CD4-positive, alpha-beta T cell (primary cell): Measurements from ENCODE around the gene CENPS. TPM values are rescaled to one million over a fixed set of nuclear protein-coding genes. Genes with fewer than 3 reads are reported as not detected.

Experiments used
- ATAC-seq: fragments of 200-7000 bp; cut with Tn5 transposase; one replicate; pipeline ENCODE4 v1.10.0; 2022; ENCODE audit warnings: mild to moderate bottlenecking; ENCODE audit not compliant: poor library complexity
- CTCF ChIA-PET: fragments of 350-600 bp; sonication (Branson Sonifier 250); formaldehyde crosslinking; loops from one replicate; lab custom pipeline; 2021; ENCODE audit warnings: antibody characterized with exemption, inconsistent platforms; lab: Charles Lee
- POLR2A ChIA-PET: fragments of 350-600 bp; sonication (Branson Sonifier 250); formaldehyde crosslinking; loops from one replicate; lab custom pipeline; 2021; ENCODE audit warnings: antibody characterized with exemption, inconsistent platforms; lab: Charles Lee
- DNase-seq, 14 experiments: peaks; one replicate each; pipeline ENCODE4 v3.0.0-alpha.2; 2013 to 2020; ENCODE audit warnings: mixed read lengths in 2 of 14
- H3K27ac ChIP-seq, 2 donors: one replicate each; pipeline versions ENCODE4 v1.5.1 to v1.7.0; 2013; ENCODE audit warnings: low read length in 2 of 2, low read depth in 1 of 2, mild to moderate bottlenecking in 1 of 2
- H3K27me3 ChIP-seq, 2 experiments: 1 replicate in 1 of 2; 2 replicates in 1 of 2; pipeline versions ENCODE4 v1.6.1 to v1.7.0; 2013; ENCODE audit warnings: low read length in 2 of 2, control low read depth in 1 of 2, mild to moderate bottlenecking in 1 of 2, moderate library complexity in 1 of 2; ENCODE audit not compliant: insufficient read depth in 2 of 2, control insufficient read depth in 1 of 2
- H3K36me3 ChIP-seq: one replicate; pipeline ENCODE4 v1.6.1; 2013; ENCODE audit warnings: low read length, control low read depth; ENCODE audit not compliant: insufficient read depth
- H3K4me1 ChIP-seq: one replicate; pipeline ENCODE4 v1.6.1; 2013; ENCODE audit warnings: low read length, control low read depth; ENCODE audit not compliant: insufficient read depth
- H3K4me3 ChIP-seq: one replicate; pipeline ENCODE4 v1.5.1; 2013; ENCODE audit warnings: mild to moderate bottlenecking, low read length, moderate library complexity
- H3K9me3 ChIP-seq, 2 experiments: 1 replicate in 1 of 2; 2 replicates in 1 of 2; pipeline versions ENCODE4 v1.6.1 to v1.7.0; 2013; ENCODE audit warnings: low read length in 2 of 2, mild to moderate bottlenecking in 2 of 2, control low read depth in 1 of 2, moderate library complexity in 1 of 2; ENCODE audit not compliant: control insufficient read depth in 1 of 2, insufficient read depth in 1 of 2
- H3K27ac Mint-ChIP-seq: one replicate; pipeline ENCODE4 v1.8.0; 2020; ENCODE audit warnings: mixed read lengths
- H3K27me3 Mint-ChIP-seq: one replicate; pipeline ENCODE4 v1.8.0; 2021; ENCODE audit warnings: mixed read lengths
- H3K36me3 Mint-ChIP-seq: one replicate; pipeline ENCODE4 v1.8.0; 2021; ENCODE audit warnings: low read depth, mixed read lengths
- H3K4me1 Mint-ChIP-seq: one replicate; pipeline ENCODE4 v1.8.0; 2021; ENCODE audit warnings: low read depth, mixed read lengths
- H3K4me3 Mint-ChIP-seq: one replicate; pipeline ENCODE4 v1.8.0; 2020; ENCODE audit warnings: mild to moderate bottlenecking, mixed read lengths
- H3K9me3 Mint-ChIP-seq: one replicate; pipeline ENCODE4 v1.8.0; 2020; ENCODE audit warnings: mixed read lengths
- intact Hi-C, 2 experiments: fragments of 100-400 bp; cut with DNase I in 1 of 2; cut with micrococcal nuclease in 1 of 2; formaldehyde crosslinking; loops; one replicate each; pipeline versions ENCODE4 v1.15.1 to v1.9.0; 2023 to 2025; cut with DNase I, micrococcal nuclease
- total RNA-seq, 174 experiments: library from RNA in 2 of 174; stranded (reverse) in 2 of 174; gene quantifications; one replicate each; pipeline ENCODE4 v1.2.3 and lab custom pipeline; 2021 to 2026
- TF ChIP-seq, protein P1 (sequence below): fragments of 200-600 bp; IDR thresholded peaks from one replicate; pipeline ENCODE4 v1.8.0; 2022; ENCODE audit warnings: antibody characterized with exemption, mild to moderate bottlenecking

CENPS gene
- total RNA-seq, 2 experiments from 2014 or later: 3.7 to 4.0 TPM

DNA sequence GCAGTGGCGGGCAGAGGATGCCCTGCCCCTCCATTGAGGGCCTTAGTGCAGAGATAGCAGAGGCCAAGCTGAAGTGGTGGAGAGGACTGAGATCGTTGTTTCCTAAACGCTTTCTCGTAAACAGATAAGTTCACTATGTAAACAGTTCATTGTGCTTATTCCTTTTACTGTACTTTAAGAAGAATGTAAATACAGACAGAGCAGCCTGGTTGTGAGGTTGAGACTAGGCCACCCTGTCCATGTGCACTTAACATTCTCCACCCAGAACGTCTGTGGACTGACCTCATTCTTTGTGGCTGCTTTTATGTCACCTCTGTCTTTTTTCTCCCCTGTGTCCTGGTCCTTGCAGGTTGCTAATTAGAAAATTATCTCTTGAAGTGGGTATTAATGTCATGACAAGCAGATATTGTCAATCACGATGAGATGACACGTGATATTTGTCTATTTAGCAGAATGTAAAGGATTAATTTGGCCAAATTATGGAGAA, 8.5 kb downstream of the CENPS start:
- no peak overlapping the region for H3K4me3 ChIP-seq
- DNase-seq: no peak
- CTCF ChIA-PET: no interaction called here
- Mint-ChIP-seq H3K4me1 (no peaks in the 10 kb centered on the region), H3K27ac (no peak overlapping the region), H3K27me3 (no peaks in the 10 kb centered on the region), H3K4me3 (no peak overlapping the region), H3K9me3 (no peaks in the 10 kb centered on the region), H3K36me3 (peaks cover 6% of the 10 kb centered on the region)
- H3K4me1 ChIP-seq: no peaks in the 10 kb centered on the region
- no peaks in the 10 kb centered on the region for H3K36me3 ChIP-seq
- POLR2A ChIA-PET: no interaction called here
- no peaks in the 10 kb centered on the region for H3K27me3 ChIP-seq
- H3K9me3 ChIP-seq: no peaks in the 10 kb centered on the region
- TF ChIP-seq, protein P1, sequence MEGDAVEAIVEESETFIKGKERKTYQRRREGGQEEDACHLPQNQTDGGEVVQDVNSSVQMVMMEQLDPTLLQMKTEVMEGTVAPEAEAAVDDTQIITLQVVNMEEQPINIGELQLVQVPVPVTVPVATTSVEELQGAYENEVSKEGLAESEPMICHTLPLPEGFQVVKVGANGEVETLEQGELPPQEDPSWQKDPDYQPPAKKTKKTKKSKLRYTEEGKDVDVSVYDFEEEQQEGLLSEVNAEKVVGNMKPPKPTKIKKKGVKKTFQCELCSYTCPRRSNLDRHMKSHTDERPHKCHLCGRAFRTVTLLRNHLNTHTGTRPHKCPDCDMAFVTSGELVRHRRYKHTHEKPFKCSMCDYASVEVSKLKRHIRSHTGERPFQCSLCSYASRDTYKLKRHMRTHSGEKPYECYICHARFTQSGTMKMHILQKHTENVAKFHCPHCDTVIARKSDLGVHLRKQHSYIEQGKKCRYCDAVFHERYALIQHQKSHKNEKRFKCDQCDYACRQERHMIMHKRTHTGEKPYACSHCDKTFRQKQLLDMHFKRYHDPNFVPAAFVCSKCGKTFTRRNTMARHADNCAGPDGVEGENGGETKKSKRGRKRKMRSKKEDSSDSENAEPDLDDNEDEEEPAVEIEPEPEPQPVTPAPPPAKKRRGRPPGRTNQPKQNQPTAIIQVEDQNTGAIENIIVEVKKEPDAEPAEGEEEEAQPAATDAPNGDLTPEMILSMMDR: no peak
- no peak for ATAC-seq
- no peak overlapping the region for H3K27ac ChIP-seq
- intact Hi-C loops: no loop called here

DNA sequence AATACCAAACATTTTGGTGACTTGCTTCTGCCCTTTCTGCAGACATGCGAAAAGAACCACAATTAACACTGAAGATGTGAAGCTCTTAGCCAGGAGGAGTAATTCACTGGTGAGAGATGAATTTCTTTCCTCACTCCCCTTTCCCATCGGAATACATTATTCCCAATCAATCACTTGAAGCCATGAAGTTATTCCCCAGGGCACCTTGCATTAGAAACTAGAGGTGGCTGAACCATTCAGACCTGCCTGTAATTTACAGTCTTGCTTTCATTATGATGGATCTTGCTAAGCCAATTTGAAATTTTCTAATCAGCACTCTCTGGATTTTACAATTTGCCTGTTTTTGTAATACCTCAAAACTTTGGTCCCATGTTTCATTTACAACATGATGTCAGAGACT, 10.1 kb downstream of the CENPS start:
- ChIA-PET CTCF (no interaction called here), POLR2A (interaction anchor here (0.7 kb wide), 1 partner anchor 1477 kb away, joined by 3 read pairs; no protein-coding TSS in a partner anchor)
- Mint-ChIP-seq H3K4me1 (no peaks in the 10 kb centered on the region), H3K9me3 (no peaks in the 10 kb centered on the region), H3K36me3 (peaks cover 6% of the 10 kb centered on the region), H3K27ac (no peak overlapping the region), H3K27me3 (no peaks in the 10 kb centered on the region), H3K4me3 (no peak overlapping the region)
- intact Hi-C loops: no loop called here
- TF ChIP-seq, protein P1: no peak
- no peaks in the 10 kb centered on the region for H3K36me3 ChIP-seq
- DNase-seq (no peak), ATAC-seq (no peak)
- H3K9me3 ChIP-seq: no peaks in the 10 kb centered on the region
- H3K27ac ChIP-seq: no peak overlapping the region
- H3K4me3 ChIP-seq: no peak overlapping the region
- no peaks in the 10 kb centered on the region for H3K4me1 ChIP-seq
- no peaks in the 10 kb centered on the region for H3K27me3 ChIP-seq

DNA sequence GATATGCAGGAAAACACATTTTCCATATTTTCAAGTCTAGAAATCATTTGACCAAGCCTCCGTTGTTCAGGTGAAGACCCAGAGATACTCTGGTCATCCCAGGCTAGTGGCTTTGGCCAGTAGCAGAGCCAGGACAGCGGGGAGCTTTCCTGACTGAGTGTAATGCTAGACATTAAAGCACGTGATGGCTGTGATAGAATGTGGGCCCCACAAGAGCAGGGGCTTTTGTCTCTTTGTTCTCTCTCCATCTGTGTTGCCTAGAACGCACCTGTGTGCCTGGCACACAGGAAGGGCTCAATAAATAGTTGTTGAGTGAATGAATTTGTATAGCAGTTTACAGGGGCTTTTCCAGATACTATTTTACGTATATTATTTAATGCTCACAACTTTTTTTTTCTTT, 10.6 kb downstream of the CENPS start:
- Histone ChIP-seq H3K4me1 (no peaks in the 10 kb centered on the region), H3K4me3 (no peak overlapping the region), H3K27ac (no peak overlapping the region), H3K27me3 (no peaks in the 10 kb centered on the region), H3K36me3 (no peaks in the 10 kb centered on the region), H3K9me3 (no peaks in the 10 kb centered on the region)
- H3K27ac Mint-ChIP-seq: no peak overlapping the region
- intact Hi-C loops: no loop called here
- no peak for ATAC-seq
- no peaks in the 10 kb centered on the region for H3K9me3 Mint-ChIP-seq
- CTCF ChIA-PET: no interaction called here
- no peaks in the 10 kb centered on the region for H3K27me3 Mint-ChIP-seq
- DNase-seq: no peak
- TF ChIP-seq, protein P1: no peak
- H3K4me1 Mint-ChIP-seq: no peaks in the 10 kb centered on the region
- no peak overlapping the region for H3K4me3 Mint-ChIP-seq
- peaks cover 6% of the 10 kb centered on the region for H3K36me3 Mint-ChIP-seq
- POLR2A ChIA-PET: no interaction called here
